NOMO-1 treated with DMSO at 0.1 percent for 48 hours (cell line): ENCODE data around the gene CD70.
A peak's percentile ranks its signal among the peaks of the same experiment; 100 is the strongest.
"Not testable (repeated sequence)": the region's sequence is repeated elsewhere in the genome, so short reads cannot be mapped to it uniquely, and the experiment has no call there.

Source experiments
- DNase-seq: peaks from one replicate; lab custom pipeline; 2025; ENCODE audit not compliant: unreplicated experiment; lab: John Stamatoyannopoulos, UW

CD70 gene

DNA sequence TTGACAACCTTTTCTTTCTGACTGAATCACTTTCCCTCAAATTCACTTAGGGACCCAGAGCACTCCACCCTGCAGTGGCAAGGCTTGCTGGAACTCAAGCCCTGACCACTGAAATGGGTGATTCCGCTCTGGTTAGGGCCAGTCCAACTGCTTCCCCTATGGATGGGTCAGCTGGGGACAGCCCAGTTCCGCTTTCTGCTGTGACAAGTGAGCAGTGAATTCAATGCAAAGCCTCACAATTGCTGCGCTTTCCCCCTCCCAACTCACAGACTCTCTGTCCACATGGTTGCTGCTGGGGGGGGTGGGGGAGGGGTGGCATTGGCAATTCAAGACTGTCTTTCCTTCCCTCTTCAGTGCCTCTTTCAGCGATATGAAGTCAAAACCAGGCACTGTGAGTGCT is 18.7 kb downstream of the CD70 start:
- DNase-seq: peak; percentile 96

DNA sequence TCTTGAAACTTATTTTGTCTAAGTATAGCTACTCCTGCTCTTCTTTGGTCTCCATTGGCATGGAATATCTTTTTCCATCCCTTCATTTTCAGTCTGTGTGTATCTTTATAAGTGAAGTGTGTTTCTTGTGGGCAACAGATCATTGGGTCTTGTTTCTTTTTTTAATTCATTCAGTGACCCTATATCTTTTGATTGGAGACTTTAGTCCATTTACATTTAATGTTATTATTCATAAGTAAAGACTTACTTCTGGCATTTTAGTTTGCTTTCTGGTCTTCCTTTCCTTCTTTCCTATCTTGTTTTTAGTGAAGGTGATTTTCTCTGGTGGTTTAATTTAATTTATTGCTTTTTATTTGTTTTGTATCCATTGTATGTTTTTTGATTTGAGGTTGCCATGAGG is 19.8 kb downstream of the CD70 start:
- no peak for DNase-seq

DNA sequence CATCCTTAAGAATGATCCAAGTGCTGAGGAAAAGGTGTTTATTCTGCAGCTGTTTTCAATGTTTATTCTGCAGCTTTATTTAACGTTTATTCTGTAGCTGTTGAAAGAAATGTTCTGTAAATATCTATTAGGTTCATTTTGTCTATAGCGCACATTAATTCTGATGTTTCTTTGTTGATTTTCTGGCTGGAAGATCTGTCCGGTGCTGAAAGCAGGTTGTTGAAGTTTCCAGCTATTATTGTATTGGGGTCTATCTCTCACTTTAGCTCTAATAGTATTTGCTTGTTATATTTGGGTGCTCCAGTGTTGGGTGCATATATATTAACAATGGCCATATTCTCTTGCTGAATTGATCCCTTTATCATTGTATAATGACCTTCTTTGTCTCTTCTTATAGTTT is 20.2 kb downstream of the CD70 start:
- DNase-seq: no peak

DNA sequence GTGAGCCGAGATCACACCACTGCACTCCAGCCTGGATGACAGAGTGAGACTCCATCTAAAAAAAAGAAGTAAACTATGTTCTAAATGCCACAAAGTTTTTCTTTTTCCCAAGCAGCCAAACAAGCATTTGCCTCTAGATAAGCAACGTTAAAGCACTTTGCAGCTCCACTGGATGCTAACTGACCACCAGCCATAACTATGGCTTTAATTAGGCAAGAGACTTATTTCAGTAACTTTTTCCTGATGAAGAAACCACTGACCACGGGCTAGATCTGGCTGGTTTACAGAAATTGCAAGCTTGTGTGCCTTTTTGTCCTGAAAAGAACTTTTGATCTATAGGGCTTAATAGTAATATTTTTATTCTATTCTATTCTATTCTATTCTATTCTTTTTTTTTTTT is 22.1 kb downstream of the CD70 start:
- DNase-seq: peak; percentile 50

DNA sequence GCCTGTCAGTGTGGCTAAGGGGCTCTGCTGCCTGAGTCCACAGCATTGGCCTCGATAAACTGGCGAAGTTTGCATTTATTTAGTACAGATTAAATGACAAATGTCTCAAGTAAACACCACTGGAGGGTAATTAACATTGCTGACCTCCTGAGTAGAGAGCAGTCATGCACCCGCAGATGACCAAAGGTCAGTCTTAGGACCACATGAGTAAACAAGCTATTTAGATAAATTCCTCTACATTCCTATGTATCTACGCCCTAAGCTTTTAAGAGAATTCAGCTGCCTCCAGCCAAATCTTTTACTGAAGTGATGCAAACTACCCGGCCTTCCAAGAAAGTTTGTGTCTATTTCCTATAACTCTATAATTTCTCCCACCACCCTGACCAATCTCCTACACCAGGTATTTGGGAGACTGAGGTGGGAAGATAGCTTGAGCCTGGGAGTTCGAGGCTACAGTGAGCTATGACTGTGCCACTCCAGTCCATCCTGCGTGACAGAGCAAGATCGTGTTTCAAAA is 22.9 kb downstream of the CD70 start:
- no peak for DNase-seq

DNA sequence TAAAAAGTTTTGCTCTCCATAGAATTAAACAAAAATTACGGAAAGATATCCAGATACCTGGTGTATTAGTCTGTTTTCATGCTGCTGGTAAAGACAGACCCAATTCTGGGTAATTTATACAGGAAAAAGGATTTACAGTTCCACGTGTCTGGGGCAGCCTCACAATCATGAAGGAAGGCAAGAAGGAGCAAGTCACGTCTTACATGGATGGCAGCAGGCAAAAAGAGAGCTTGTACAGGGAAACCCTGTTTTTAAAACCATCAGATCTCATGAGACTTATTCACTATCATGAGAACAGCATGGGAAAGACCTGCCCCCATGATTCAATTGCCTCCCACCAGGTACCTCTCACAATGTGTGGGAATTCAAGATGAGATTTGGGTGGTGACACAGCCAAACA is 24.2 kb downstream of the CD70 start:
- not testable (repeated sequence) for DNase-seq

DNA sequence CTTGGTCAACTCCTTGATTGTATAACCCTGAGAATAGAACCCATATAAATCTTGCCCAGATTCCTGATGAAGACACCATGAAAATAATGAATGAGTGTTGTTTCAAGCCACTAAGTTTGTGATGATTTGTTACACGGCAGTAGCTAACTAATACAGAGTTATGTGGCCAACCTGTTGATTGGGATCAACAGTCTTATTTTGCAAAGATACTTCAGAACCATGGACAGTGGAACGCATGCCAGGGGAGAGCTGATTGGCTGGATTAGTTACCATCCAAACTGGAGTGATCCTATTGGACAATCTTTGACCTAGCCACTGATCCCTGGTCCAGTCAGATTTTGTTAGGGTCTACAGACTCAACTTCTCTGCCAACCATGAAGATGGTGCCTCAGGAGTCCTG is 26.6 kb downstream of the CD70 start:
- DNase-seq: peak; percentile 25

DNA sequence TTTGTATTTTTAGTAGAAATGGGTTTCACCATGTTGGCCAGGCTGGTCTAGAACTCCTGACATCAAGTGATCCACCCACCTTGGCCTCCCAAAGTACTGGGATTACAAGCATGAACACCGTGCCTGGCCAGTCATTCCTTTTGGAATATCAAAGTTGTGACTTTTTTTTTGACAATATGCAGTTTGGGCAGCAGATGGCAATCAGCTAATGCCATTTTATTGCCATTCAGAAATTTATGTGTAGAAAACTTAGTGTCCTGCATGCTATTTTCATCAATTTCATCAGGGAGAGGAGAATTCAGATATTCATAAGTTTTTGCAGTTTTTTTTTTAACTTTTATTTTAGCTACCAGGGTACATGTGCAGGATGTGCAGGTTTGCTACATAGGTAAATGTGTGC is 28.5 kb downstream of the CD70 start:
- not testable (repeated sequence) for DNase-seq

DNA sequence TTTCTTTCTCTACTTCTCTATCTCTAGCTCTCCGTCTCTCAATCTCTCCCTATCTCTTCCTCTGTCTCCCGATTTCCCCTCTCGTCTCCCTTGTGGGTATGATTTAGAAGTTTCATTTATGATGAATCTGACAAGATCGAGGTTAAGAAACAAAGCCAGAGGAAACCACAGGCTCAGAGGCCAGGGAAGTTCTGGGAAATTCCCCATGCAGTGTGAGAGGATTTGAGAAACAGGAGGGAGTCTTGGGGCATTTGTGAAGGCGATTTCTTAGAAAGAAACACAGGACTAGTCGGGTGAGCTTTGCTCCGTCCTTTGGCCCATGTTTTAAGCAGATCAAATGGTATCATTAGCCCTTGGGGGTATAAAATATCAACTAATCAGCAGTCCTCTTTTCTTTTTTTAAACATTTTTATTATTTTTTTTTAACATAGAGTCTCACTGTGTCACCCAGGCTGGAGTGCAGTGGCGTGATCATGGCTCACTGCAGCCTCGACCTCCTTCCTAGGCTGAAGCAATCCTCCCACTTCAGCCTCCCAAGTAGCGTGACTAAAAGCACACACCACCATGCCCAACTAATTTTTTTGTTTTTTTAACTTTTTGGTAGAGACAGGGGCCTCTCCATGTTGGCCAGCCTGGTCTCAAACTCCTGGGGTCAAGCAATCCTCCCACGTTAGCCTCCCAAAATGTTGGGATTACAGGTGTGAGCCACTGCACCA is 34.3 kb downstream of the CD70 start:
- no peak for DNase-seq

DNA sequence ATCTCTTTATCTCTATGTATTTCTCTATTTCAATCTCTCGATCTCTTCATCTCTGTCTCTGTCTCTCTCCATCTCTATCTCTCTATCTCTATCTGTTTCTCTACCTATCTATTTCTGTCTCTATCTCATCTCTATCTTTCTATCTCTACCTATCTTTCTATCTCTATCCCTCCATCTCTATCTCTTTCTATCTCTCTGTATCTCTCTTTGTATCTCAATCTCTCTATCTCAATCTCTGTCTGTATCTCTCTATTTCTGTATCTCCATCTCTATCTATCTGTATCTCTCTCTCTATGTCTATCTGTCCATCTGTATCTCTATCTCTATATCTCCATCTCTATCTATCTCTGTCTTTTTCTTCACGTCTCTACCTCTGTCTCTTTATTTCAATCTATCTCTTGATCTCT is 34.9 kb downstream of the CD70 start:
- DNase-seq: no peak

DNA sequence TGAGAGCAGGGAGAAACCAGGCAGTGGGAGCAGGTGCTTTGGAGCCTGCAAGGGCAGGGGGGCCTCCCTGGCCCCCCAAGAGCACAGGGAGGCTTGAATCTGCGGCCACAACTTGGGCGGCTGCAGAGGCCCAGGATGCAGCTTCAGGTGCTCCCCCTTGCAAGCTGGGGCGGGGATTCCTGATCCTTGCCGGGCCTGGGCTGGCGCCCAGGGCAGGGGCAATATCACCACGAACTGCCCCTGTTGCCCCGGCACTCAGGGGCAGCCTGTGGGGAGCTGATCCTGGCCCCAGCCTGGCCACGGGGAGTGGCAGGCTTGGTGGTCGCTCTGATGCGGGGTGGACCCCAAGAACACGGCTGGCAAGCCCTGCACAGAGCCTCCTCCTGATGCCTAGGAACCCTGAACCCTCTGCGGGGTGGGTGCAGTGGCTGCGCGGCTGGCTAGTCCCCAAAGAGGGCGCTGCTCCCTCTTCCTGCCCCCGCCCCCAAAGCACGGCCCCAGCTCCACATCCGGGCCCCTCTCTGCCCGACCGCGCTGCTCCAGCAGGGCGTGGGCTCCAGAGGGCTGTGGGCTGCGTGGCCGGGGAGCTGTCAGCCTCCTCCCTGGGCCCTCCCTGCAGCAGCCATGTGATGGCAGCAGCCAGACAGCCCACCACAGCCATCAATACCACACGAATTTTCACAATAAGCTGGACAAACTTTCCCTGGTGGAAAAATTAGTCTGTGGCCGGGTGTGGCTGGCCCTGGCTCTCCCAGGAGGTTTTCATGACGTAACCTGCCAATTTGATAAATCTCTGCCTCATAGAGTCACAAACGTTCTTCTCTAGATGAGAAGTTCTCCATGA is 39.1 kb downstream of the CD70 start:
- DNase-seq: peak; percentile 76

DNA sequence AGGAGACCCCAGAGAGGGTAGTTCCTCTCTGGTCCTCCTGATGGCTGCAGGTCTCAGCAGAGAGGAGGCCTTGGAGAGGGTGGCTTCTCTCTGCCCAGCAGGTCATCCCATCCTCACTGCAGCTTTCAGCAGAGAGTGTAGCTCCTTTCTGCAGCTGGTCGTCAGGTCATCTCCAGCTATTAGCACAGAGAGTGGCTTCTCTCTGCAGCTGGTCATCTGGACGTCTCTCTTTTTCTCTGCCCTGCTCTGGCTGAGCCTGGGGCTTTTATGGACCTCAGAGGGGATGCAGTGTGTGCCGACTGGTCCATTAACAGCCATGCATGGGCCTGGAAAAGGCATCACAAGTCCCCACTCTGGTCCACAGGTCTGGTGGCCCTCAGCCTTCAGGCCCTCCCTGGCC is 39.9 kb downstream of the CD70 start:
- no peak for DNase-seq

DNA sequence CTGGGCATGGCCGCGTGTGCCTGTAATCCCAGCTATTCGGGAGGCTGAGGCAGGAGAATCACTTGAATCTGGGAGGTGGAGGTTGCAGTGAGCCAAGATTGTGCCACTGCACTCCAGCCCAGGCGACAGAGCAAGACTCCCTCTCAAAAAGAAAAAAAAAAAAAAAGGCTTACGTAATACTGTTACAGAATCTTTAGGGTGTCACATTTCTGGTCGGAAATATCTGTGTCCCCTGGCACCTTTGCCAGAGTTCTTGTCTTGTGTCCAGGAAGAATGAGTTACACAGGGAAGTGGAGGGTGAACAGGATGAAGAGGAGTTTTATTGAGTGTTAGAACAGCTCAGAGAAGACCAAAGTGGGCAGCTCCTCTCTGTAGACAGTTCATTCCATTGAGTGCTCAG is 40.3 kb downstream of the CD70 start:
- peak; percentile 23 for DNase-seq

DNA sequence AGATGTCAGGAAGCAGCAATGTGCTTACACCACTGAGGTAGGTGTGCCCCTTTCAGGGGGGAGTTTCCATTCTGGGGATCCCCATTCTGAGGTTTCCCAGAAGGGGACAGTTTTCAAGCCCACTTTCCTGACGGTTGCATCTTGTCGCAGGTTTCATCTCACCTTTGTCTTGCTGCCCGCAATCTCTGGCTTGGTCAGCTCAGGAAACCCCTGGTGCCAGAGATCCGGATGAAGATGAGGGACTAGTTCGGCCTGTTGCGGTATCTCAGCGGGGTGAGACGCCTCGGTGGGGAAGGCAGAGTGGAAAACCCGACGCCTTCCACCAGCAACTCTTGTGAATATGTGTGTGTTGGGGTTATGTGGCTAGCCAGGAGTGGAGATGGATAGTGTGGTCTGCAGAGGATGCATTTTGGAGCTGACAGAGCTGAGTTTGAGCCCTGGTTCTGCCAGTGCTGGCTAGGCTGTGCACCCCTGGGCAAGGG is 47.0 kb downstream of the CD70 start:
- DNase-seq: no peak

DNA sequence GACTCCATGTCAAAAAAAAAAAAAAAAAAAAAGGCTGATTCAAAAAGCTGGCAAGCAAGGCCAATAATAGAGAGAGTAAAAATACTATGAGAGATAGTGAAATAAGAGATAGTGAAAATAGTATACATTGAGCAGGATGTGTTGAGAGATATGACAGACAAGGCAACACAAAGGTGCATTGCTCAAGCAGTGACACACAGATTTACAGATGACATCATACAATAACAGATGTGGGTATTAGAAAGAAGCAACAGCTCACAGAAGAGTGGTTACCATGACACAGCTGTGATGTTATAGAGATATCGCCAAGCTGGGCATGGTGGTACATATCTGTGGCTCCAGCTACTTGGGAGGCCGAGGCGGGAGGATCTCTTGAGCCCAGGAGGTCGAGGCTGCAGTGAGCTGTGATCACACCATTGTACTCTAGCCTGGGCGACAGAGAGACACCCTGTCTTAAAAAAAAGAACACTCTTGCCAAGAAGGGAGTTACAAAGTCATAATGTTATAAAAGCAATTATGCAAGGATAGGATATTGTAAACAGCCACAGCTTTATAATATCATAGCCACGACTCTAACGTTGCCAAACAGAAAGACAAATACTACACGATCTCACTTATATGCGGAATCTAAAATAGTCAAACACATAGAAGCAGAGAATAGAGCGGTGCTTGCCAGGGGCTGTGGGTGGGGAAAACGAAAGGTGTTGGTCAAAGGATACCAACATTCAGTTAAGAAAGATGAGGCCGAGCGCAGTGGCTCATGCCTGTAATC is 49.8 kb downstream of the CD70 start:
- DNase-seq: no peak

DNA sequence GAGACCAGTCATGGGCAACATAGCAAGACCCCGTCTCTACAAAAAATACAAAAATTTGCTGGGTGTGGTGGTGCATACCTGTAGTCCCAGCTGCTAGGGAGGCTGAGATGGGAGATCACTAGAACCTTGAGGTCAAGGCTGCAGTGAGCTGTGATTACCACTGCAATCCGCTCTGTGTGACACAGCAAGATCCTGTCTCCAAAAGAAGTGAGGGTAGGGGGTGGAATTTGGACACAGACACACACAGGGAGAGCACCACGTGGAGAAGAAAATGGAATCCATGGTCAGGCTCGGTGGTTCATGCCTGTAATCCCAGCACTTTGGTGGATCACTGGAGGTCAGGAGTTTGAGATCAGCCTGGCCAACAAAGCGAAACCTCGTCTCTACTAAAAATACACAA is 51.4 kb downstream of the CD70 start:
- no peak for DNase-seq
